Measurements from ENCODE around the gene GUCA1C. TPM values are rescaled to one million over a fixed set of nuclear protein-coding genes. Genes with fewer than 3 reads are reported as not detected.
A peak's percentile ranks its signal among the peaks of the same experiment; 100 is the strongest.

The GUCA1C gene
- total RNA-seq, 1 donor from 2014 or later = not detected

DNA sequence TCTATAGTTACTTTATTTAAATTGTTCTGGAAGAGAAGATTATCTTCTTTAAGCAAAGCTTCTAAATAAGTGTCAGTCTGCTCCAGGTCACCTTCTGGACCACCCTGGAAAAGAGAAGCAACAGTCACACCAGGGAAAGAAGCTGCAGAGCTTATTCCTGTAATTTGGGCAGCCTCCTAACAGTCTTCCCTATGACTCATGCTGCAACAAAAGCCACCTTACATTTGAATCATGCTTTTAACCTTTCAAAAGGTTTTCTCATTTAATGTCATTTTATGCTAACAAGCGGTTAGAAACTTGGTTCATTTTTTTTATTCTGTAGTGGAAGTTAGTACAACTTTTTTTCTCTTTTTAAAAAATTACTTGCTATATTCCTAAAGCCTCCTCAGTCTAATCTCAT, 5.3 kb upstream of the GUCA1C start:
- Histone ChIP-seq H3K4me3 (ENCODE audit: insufficient read depth, low read depth, low read length) (no peak overlapping the region), H3K9ac (ENCODE audit: low read length) (no peak overlapping the region), H3K36me3 (ENCODE audit: insufficient read depth, low read length) (no peaks in the 10 kb centered on the region), H3K9me3 (ENCODE audit: insufficient read depth, low read depth, low read length) (no peaks in the 10 kb centered on the region), H4K20me1 (ENCODE audit: insufficient read depth, low read length) (no peaks in the 10 kb centered on the region), H3K4me1 (ENCODE audit: insufficient read depth, low read length) (no peaks in the 10 kb centered on the region), H2AFZ (ENCODE audit: low read depth, low read length) (no peak overlapping the region), H3K27ac (ENCODE audit: low read depth, low read length) (no peak overlapping the region), H3K79me2 (ENCODE audit: insufficient read depth, low read length) (no peaks in the 10 kb centered on the region), H3K27me3 (ENCODE audit: insufficient read depth, low read length) (no peaks in the 10 kb centered on the region), H3K4me2 (ENCODE audit: low read length) (no peak overlapping the region)
- peak; percentile 48 for DNase-seq (ENCODE audit: low read depth)
- Mint-ChIP-seq H3K4me3 (ENCODE audit: unreplicated experiment) (no peak overlapping the region), H3K9me3 (ENCODE audit: unreplicated experiment) (no peaks in the 10 kb centered on the region), H3K27me3 (ENCODE audit: low read depth, unreplicated experiment) (no peaks in the 10 kb centered on the region), H3K27ac (ENCODE audit: unreplicated experiment) (no peak overlapping the region), H3K36me3 (ENCODE audit: low read depth, unreplicated experiment) (no peaks in the 10 kb centered on the region), H3K4me1 (ENCODE audit: low read depth, unreplicated experiment) (peaks cover 3% of the 10 kb centered on the region)
- no peak for FAIRE-seq
- TF ChIP-seq CTCF (IDR thresholded peaks at IDR 0.05; ENCODE audit: insufficient read depth, low read depth, low read length) = no peak
- TF ChIP-seq EZH2 (IDR thresholded peaks at IDR 0.05; ENCODE audit: insufficient read depth, low read length) = no peak

DNA sequence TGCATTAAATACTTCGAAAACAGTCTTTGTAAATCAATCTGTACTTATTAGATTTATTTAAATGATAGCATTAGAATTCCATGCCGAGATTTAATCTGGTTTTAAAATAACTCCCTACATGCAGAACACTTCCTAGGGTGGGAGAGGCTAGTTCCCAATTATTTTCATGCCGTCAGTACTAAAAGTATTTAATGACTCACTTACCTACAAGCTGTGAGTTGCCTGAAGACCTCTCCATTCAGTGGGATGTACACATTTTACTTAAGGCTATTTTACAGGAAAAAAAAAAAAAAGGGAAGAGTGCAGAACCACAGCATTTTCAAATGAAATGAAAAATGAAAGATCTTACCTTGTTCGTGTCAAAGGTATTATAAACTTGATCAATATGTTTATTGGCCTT, 469 bp downstream of the GUCA1C start:
- H3K9me3 Mint-ChIP-seq (ENCODE audit: unreplicated experiment) = no peaks in the 10 kb centered on the region
- Histone ChIP-seq H3K79me2 (ENCODE audit: insufficient read depth, low read length) (no peaks in the 10 kb centered on the region), H3K36me3 (ENCODE audit: insufficient read depth, low read length) (no peaks in the 10 kb centered on the region), H3K9ac (ENCODE audit: low read length) (no peak overlapping the region), H3K4me2 (ENCODE audit: low read length) (no peak overlapping the region), H3K4me1 (ENCODE audit: insufficient read depth, low read length) (no peaks in the 10 kb centered on the region), H4K20me1 (ENCODE audit: insufficient read depth, low read length) (no peaks in the 10 kb centered on the region), H3K9me3 (ENCODE audit: insufficient read depth, low read depth, low read length) (no peaks in the 10 kb centered on the region), H2AFZ (ENCODE audit: low read depth, low read length) (no peak overlapping the region), H3K4me3 (ENCODE audit: insufficient read depth, low read depth, low read length) (no peak overlapping the region), H3K27ac (ENCODE audit: low read depth, low read length) (no peak overlapping the region), H3K27me3 (ENCODE audit: insufficient read depth, low read length) (no peaks in the 10 kb centered on the region)
- TF ChIP-seq CTCF (IDR thresholded peaks at IDR 0.05; ENCODE audit: insufficient read depth, low read depth, low read length) = no peak
- no peak for TF ChIP-seq EZH2 (IDR thresholded peaks at IDR 0.05; ENCODE audit: insufficient read depth, low read length)
- H3K4me1 Mint-ChIP-seq (ENCODE audit: low read depth, unreplicated experiment) = peaks cover 5% of the 10 kb centered on the region
- no peak overlapping the region for H3K27ac Mint-ChIP-seq (ENCODE audit: unreplicated experiment)
- peaks cover 2% of the 10 kb centered on the region for H3K27me3 Mint-ChIP-seq (ENCODE audit: low read depth, unreplicated experiment)
- FAIRE-seq = no peak
- DNase-seq (ENCODE audit: low read depth) = peak; percentile 34
- no peaks in the 10 kb centered on the region for H3K36me3 Mint-ChIP-seq (ENCODE audit: low read depth, unreplicated experiment)
- H3K4me3 Mint-ChIP-seq (ENCODE audit: unreplicated experiment) = no peak overlapping the region

- TF ChIP-seq CTCF (IDR thresholded peaks at IDR 0.05; ENCODE audit: insufficient read depth, low read depth, low read length) (no peak), EZH2 (IDR thresholded peaks at IDR 0.05; ENCODE audit: insufficient read depth, low read length) (no peak)
- Histone ChIP-seq H3K4me1 (ENCODE audit: insufficient read depth, low read length) (no peaks in the 10 kb centered on the region), H3K9me3 (ENCODE audit: insufficient read depth, low read depth, low read length) (no peaks in the 10 kb centered on the region), H3K36me3 (ENCODE audit: insufficient read depth, low read length) (no peaks in the 10 kb centered on the region), H3K27me3 (ENCODE audit: insufficient read depth, low read length) (no peaks in the 10 kb centered on the region), H3K9ac (ENCODE audit: low read length) (no peak overlapping the region), H3K4me2 (ENCODE audit: low read length) (no peak overlapping the region), H2AFZ (ENCODE audit: low read depth, low read length) (no peak overlapping the region), H3K79me2 (ENCODE audit: insufficient read depth, low read length) (no peaks in the 10 kb centered on the region), H4K20me1 (ENCODE audit: insufficient read depth, low read length) (no peaks in the 10 kb centered on the region), H3K4me3 (ENCODE audit: insufficient read depth, low read depth, low read length) (no peak overlapping the region), H3K27ac (ENCODE audit: low read depth, low read length) (no peak overlapping the region)
- H3K36me3 Mint-ChIP-seq (ENCODE audit: low read depth, unreplicated experiment) = no peaks in the 10 kb centered on the region
- H3K27ac Mint-ChIP-seq (ENCODE audit: unreplicated experiment) = no peak overlapping the region
- H3K9me3 Mint-ChIP-seq (ENCODE audit: unreplicated experiment) = no peaks in the 10 kb centered on the region
- H3K4me1 Mint-ChIP-seq (ENCODE audit: low read depth, unreplicated experiment) = peaks cover 5% of the 10 kb centered on the region
- DNase-seq (ENCODE audit: low read depth) (no peak), FAIRE-seq (no peak)
- H3K27me3 Mint-ChIP-seq (ENCODE audit: low read depth, unreplicated experiment) = peaks cover 2% of the 10 kb centered on the region
- no peak overlapping the region for H3K4me3 Mint-ChIP-seq (ENCODE audit: unreplicated experiment)
Observed at GRCh38 chr3:108951820-108952501, 1.7 kb downstream of the GUCA1C start.
